OCI-LY7 (cell line): Measurements from ENCODE around the gene SEMA5A. TPM values are rescaled to one million over a fixed set of nuclear protein-coding genes. Genes with fewer than 3 reads are reported as not detected.

ENCODE experiments used
- BruUV-seq: library from RNA; stranded (reverse); fragments of 400-500 nt; replicated peaks from 2 replicates; lab custom pipeline; 2021; lab: Mats Ljungman, UMichigan
- CTCF ChIA-PET: fragments of 300-600 bp; sonication (Branson Sonifier 250); formaldehyde crosslinking; loops from one replicate; lab custom pipeline; 2022; ENCODE audit warnings: antibody characterized with exemption; ENCODE audit not compliant: unreplicated experiment; lab: Charles Lee
- POLR2A ChIA-PET: fragments of 300-600 bp; sonication (Branson Sonifier 250); formaldehyde crosslinking; loops from one replicate; lab custom pipeline; 2022; ENCODE audit warnings: antibody characterized with exemption; lab: Charles Lee
- DNase-seq: peaks from one replicate; pipeline ENCODE4 v3.0.0-alpha.2; 2015; ENCODE audit warnings: low spot score
- H2AFZ ChIP-seq: fragments of 200-600 bp; sonication (generic), shearing (Covaris generic); 2 replicates; pipeline ENCODE4 v1.6.1; 2014; ENCODE audit warnings: mild to moderate bottlenecking, antibody characterized with exemption, low read length, moderate library complexity
- H3K27ac ChIP-seq: fragments of 200-600 bp; sonication (generic); 2 replicates; pipeline ENCODE4 v1.5.1; 2014; ENCODE audit warnings: mixed run types, low read depth, mild to moderate bottlenecking, moderate library complexity, low read length, inconsistent platforms; ENCODE audit not compliant: poor library complexity, severe bottlenecking
- H3K36me3 ChIP-seq: fragments of 200-600 bp; sonication (generic); 2 replicates; pipeline ENCODE4 v1.6.1; 2014; ENCODE audit warnings: mild to moderate bottlenecking, antibody characterized with exemption, low read length, moderate library complexity, mixed read lengths; ENCODE audit not compliant: insufficient read depth
- H3K4me1 ChIP-seq: fragments of 200-600 bp; sonication (generic); 2 replicates; pipeline ENCODE4 v1.5.1; 2014; ENCODE audit warnings: mild to moderate bottlenecking, low read length; ENCODE audit not compliant: insufficient read depth, poor library complexity, severe bottlenecking
- H3K4me2 ChIP-seq: fragments of 200-600 bp; sonication (generic); 2 replicates; pipeline ENCODE4 v1.6.1; 2014; ENCODE audit warnings: mild to moderate bottlenecking, low read length
- H3K4me3 ChIP-seq: fragments of 200-600 bp; sonication (generic); 2 replicates; pipeline ENCODE4 v1.5.1; 2014; ENCODE audit warnings: mild to moderate bottlenecking, low read depth, low read length; ENCODE audit not compliant: poor library complexity, severe bottlenecking
- H3K79me2 ChIP-seq: fragments of 200-600 bp; sonication (generic); 2 replicates; pipeline ENCODE4 v1.6.1; 2016; ENCODE audit warnings: low read depth, mild to moderate bottlenecking, low read length, moderate library complexity, mixed read lengths; ENCODE audit not compliant: insufficient read depth
- H3K9me2 ChIP-seq: fragments of 200-600 bp; sonication (generic); 2 replicates; pipeline ENCODE4 v1.6.1; 2016; ENCODE audit warnings: mild to moderate bottlenecking, low read length, mixed read lengths; ENCODE audit not compliant: insufficient read depth
- H3K9me3 ChIP-seq: fragments of 200-600 bp; sonication (generic); 2 replicates; pipeline ENCODE4 v1.6.1; 2014; ENCODE audit warnings: mild to moderate bottlenecking, mixed run types, low read length, mixed read lengths
- H4K20me1 ChIP-seq: fragments of 200-600 bp; sonication (generic); 2 replicates; pipeline ENCODE4 v1.6.1; 2014; ENCODE audit warnings: mild to moderate bottlenecking, antibody characterized with exemption, low read length, moderate library complexity, mixed read lengths; ENCODE audit not compliant: insufficient read depth
- EZH2phosphoT487 ChIP-seq: fragments of 200-600 bp; sonication (generic); IDR thresholded peaks from 2 replicates; pipeline ENCODE4 v1.6.1; 2018; ENCODE audit warnings: low read depth, borderline replicate concordance, mild to moderate bottlenecking, mixed run types, antibody characterized with exemption, low read length, moderate library complexity, mixed read lengths
- intact Hi-C: fragments of 100-400 bp; cut with micrococcal nuclease; formaldehyde crosslinking; loops from one replicate; pipeline ENCODE4 v1.10.0; 2022; ENCODE audit not compliant: unreplicated experiment
- total RNA-seq, 2 experiments: library from RNA; depleted of rRNA in 1 of 2; stranded (reverse); fragments of >200 nt in 1 of 2; shearing (Covaris generic) in 1 of 2; gene quantifications; 2 replicates each; pipeline ENCODE4 v1.2.3, GENCODE V29; 2014 to 2022
- TF ChIP-seq, protein P1 (sequence below): fragments of 200-600 bp; sonication (generic); conservative IDR thresholded peaks from 2 replicates; pipeline ENCODE4 v1.5.1; 2014; ENCODE audit warnings: mild to moderate bottlenecking, antibody characterized with exemption, low read length, moderate library complexity, mixed read lengths

SEMA5A gene
- total RNA-seq, 2 experiments from 2014 or later: not detected

DNA sequence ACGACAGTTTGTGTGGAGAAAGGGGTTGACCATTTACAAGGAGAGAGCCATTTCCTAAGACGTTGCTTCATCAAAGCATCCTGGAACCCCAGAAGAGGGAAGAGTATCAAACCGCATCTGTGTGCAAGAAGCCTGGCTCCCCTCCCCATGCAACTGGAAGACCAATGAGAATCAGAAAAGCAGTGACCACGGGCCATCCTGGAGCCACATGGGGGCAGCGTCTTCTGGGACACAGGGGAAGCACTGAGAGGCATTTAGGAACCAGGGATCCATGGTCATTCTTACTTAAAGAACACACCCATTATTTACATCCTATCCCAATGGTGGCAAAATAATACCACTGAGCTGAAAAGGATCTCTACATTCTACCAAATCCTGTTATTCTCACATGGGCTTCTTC lies 29.3 kb downstream of the SEMA5A start:
- POLR2A ChIA-PET: no interaction called here
- intact Hi-C loops: no loop called here
- Histone ChIP-seq H4K20me1 (no peaks in the 10 kb centered on the region), H3K79me2 (no peaks in the 10 kb centered on the region), H3K4me1 (no peaks in the 10 kb centered on the region), H3K27ac (no peak overlapping the region), H3K9me2 (no peaks in the 10 kb centered on the region), H3K4me2 (no peak overlapping the region), H3K36me3 (no peaks in the 10 kb centered on the region), H3K4me3 (no peak overlapping the region), H3K9me3 (no peaks in the 10 kb centered on the region), H2AFZ (no peak overlapping the region)
- CTCF ChIA-PET: no interaction called here
- no TSS peak for BruUV-seq
- TF ChIP-seq, protein P1, sequence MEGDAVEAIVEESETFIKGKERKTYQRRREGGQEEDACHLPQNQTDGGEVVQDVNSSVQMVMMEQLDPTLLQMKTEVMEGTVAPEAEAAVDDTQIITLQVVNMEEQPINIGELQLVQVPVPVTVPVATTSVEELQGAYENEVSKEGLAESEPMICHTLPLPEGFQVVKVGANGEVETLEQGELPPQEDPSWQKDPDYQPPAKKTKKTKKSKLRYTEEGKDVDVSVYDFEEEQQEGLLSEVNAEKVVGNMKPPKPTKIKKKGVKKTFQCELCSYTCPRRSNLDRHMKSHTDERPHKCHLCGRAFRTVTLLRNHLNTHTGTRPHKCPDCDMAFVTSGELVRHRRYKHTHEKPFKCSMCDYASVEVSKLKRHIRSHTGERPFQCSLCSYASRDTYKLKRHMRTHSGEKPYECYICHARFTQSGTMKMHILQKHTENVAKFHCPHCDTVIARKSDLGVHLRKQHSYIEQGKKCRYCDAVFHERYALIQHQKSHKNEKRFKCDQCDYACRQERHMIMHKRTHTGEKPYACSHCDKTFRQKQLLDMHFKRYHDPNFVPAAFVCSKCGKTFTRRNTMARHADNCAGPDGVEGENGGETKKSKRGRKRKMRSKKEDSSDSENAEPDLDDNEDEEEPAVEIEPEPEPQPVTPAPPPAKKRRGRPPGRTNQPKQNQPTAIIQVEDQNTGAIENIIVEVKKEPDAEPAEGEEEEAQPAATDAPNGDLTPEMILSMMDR: no peak
- no peak for TF ChIP-seq EZH2phosphoT487
- DNase-seq: no peak

DNA sequence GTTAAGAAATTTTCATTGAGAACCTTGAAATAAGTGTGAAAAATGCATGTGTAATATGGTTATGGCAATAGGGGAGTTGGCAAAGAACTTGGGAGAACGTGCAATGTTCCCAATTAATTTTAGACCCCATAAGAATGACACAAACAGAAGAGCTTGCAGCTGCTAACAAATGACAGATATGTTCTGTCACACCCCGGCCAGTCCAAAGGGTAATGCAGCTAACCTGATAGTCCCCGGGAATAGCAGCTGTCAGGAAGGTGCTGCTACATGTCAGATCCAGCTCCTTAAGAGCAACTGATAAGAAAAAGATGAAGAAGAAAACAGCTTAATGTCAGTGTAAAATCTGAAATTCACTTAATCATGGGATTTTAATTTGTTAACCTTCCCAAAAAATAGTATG lies 30.4 kb downstream of the SEMA5A start:
- CTCF ChIA-PET: no interaction called here
- intact Hi-C loops: no loop called here
- Histone ChIP-seq H3K27ac (no peak overlapping the region), H3K4me2 (no peak overlapping the region), H3K9me3 (no peaks in the 10 kb centered on the region), H2AFZ (no peak overlapping the region), H3K36me3 (no peaks in the 10 kb centered on the region), H3K79me2 (no peaks in the 10 kb centered on the region), H3K4me3 (no peak overlapping the region), H4K20me1 (no peaks in the 10 kb centered on the region), H3K4me1 (no peaks in the 10 kb centered on the region), H3K9me2 (no peaks in the 10 kb centered on the region)
- POLR2A ChIA-PET: interaction anchor here (0.7 kb wide), 1 partner anchor 330 kb away, joined by 4 read pairs; no protein-coding TSS in a partner anchor
- TF ChIP-seq, protein P1: no peak
- TF ChIP-seq EZH2phosphoT487: no peak
- BruUV-seq: no TSS peak
- no peak for DNase-seq

DNA sequence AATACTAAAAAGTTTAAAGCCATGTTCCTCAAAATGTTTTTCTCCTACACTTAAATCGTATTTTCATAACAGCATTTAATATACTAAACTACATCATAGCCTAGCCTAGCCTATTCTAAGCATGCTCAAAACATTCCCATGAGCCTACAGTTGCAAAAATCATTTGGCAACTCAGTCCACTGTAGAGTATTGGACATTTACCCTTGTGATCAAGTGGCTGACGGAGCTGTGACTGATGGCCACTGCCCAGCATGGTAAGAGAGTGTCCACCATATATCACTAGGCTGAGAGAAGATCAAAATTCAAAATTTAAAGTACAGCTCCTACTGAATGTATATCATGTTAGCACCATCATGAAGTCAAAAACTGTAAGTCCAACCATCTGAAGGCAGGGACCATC lies 30.9 kb downstream of the SEMA5A start:
- ChIA-PET CTCF (no interaction called here), POLR2A (interaction anchor here (0.7 kb wide), 1 partner anchor 331 kb away, joined by 4 read pairs; no protein-coding TSS in a partner anchor)
- Histone ChIP-seq H3K79me2 (no peaks in the 10 kb centered on the region), H3K27ac (no peak overlapping the region), H2AFZ (no peak overlapping the region), H3K4me3 (no peak overlapping the region), H3K9me3 (no peaks in the 10 kb centered on the region), H3K4me2 (no peak overlapping the region), H3K36me3 (no peaks in the 10 kb centered on the region), H4K20me1 (no peaks in the 10 kb centered on the region), H3K9me2 (no peaks in the 10 kb centered on the region), H3K4me1 (no peaks in the 10 kb centered on the region)
- DNase-seq: no peak
- no TSS peak for BruUV-seq
- intact Hi-C loops: no loop called here
- TF ChIP-seq, protein P1: no peak
- no peak for TF ChIP-seq EZH2phosphoT487
